Brain pericyte (primary cell): ENCODE results near the gene KCNA2.

Experiments used
- DNase-seq: peaks from one replicate; pipeline ENCODE4 v3.0.0-alpha.2; 2012; ENCODE audit warnings: low read depth, low spot score

The KCNA2 gene

DNA sequence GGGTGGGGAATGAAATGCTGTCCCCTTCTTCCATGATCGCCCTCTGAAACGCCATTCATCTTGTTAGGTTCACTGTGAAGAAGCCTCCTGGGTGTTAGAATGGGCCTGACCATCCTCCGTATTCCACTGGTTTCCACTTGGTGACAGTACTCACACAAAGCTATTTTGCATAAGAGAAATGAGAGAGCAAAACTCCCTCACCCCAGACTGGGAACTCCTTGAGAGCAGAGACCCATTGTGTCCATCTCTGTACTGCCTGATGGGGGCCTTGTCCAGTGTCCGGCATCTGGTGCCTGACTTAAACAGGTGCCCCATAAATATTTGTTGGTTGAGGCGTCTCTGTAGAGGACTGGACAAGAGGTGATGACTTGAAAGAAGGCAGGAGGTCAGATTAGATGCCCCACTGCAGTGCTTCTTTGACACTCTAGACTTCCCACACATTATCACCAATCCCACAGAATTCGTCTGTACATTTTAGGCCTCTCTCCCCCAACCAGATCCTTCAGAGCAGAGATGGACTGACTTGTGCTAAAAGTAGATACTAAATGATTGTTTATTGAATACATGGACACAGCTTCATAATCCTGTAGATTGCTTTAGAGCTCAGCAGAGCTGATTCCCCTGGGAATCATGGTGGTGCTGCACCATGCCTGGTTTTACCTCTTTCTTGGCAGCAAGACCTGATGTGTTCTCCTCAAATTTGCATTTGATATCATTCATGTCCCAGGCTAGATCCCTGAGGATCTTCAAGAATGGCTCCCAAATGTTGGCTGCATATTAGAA, 22.4 kb upstream of the KCNA2 start:
- DNase-seq, result no peak

DNA sequence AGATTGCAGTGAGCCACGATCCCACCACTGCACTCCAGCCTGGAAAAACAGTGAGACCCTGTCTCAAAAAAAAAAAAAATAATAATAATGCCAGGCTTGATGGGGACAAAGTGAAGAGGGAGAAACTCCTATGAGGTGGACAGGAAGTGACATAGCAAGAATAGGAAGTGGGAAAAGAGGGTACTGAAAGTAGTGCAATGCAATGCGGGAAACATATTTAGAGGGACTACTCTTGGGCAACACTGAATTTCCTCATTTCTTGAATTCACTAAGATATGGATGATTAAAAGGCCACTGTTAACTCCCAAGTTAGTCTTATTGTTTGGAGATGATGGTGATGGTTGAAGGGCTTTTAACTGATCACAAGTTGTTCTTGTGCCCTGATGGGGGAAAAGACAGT, 21.6 kb upstream of the KCNA2 start:
- DNase-seq, result no peak

GRCh38 chr1:110626889-110627288, 20.7 kb upstream of the KCNA2 start:
- DNase-seq, result no peak

DNA sequence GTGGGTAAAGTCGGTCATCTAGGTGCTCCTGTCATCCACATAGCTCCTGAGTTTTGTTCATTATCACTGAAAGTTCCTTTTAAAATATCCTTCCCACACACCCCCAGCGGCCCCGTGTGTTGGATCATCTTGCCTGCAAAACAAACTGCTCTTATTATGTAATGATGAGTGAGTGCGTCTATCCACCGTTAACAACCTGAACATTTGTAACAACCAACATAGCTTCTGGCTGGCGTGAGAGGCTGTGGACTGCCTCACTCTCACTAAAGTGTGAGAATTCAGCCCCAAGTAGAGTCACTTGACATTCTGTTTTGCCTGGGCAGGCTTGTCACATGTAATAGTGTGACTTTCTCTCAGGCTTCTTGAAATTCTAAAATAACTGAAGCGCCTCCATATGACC, 14.5 kb upstream of the KCNA2 start:
- DNase-seq, result no peak

GRCh38 chr1:110620250-110620615, 14.1 kb upstream of the KCNA2 start:
- DNase-seq, result no peak

GRCh38 chr1:110619412-110620249, 13.5 kb upstream of the KCNA2 start:
- no peak for DNase-seq

DNA sequence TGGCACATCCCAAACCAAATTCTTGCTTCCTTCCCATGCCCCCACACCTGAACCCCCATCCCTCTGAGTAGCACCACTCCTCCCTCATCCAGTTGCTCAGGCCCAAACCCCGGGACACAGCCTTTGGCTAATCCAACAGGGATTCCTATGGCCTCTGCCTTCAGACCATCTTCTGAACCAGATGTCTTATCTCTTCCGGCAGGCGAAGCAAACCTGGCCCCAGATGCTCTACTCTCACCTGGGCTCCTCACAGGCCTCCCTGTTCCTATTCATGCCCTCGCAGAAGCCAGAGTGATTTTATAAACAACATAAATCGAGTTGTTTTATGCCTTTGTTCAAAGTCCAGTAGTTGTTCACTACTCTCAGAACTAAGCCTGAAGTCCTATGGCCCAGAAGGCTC, 12.5 kb upstream of the KCNA2 start:
- DNase-seq, result no peak

DNA sequence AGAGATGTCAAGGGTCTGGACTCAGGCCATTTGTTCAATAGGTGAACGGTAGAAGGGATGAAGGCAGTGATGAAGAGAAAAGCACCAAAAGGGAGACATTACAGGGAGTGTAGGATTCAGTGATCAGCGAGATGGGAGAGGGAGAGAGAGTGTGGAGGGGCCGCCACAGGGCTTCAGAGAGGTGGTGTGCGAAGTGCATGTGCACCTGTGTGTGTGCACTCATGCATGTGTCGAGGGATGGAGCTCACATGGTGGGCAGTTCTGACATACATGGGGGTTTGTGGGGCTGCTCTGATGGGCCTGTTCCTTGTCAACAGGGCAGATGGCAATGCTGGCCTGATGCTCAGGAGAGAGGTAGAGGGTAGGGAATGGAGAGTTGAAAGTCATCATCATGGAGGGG, 11.4 kb upstream of the KCNA2 start:
- no peak for DNase-seq

GRCh38 chr1:110617116-110617515, 11.0 kb upstream of the KCNA2 start:
- DNase-seq, result no peak

DNA sequence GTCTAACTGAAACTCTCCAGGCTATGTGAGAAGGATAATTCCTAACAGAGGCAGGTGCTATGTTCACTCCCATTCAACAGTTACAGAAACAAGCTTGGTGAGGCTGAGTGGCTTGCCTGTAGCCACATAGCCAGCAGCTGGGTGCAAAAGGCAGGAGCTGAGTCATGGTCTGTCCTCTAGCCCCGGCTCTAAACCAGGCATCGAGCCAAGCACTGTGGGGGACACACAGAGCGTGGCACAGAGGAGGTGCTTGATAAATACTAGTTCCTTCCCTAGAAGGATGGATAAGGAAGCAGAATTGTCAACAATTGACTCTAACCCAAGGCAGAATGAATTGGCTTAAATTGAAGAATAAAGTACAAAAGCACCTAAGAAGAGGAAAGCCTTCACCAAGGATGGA, 10.4 kb upstream of the KCNA2 start:
- no peak for DNase-seq

GRCh38 chr1:110615548-110616130, 9.5 kb upstream of the KCNA2 start:
- DNase-seq, result no peak

GRCh38 chr1:110612060-110612745, 6.0 kb upstream of the KCNA2 start:
- no peak for DNase-seq

GRCh38 chr1:110610696-110611286, 4.6 kb upstream of the KCNA2 start:
- no peak for DNase-seq

GRCh38 chr1:110610084-110610483, 3.9 kb upstream of the KCNA2 start:
- no peak for DNase-seq

DNA sequence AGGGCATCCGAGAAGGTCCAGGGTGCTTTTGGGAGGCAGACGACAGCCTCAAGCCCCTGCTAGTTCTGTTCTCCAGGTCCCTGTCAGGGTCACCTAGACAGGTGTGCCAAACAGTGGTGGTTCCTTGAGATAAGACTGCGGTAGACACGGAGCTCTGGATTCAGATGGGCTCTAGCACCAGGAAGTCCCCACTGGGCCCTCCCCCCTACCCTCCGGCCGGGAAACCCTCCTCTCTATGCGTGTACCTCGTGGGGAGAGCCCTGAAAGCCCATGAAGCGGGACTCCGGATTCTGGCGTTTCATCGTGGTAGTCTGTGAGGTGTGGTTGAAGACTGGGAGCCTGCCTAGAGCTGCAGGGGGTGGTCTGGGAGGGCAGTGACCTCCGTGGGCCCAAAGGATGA, 2.1 kb upstream of the KCNA2 start:
- no peak for DNase-seq

DNA sequence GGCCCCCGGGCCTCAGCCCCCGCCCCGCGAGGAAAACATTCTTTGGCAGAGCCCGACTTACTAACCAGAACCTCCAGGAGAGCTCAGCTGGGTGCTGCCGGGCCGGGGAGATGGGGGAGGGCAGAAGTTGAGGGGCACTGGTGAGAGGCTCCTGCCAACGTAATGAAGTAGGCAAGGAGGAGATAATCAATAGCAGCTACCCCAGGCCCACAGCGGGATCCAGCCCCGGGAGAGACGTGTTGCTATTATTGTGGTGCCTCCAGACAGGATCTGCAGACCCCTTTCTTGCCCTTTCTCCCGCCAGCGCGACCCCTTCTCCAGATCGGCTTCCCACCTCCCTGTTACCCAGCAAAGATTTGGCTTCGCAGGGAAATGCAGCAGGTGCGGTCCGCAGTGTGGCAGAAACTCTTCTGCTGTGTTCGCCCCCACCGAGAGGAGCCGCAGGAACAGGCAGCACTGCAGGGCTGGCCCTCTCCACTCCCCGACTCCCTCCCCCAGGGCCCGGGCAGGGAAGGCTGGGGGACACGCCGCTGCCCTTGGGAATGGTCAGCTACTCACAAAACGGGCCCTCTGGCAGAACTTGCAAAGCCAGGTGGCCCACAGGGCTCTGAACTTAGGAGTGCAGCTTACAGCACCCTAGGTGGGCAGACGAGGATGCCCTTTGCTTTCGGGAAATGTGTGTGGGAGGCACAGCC, 1.5 kb upstream of the KCNA2 start:
- DNase-seq, result no peak

DNA sequence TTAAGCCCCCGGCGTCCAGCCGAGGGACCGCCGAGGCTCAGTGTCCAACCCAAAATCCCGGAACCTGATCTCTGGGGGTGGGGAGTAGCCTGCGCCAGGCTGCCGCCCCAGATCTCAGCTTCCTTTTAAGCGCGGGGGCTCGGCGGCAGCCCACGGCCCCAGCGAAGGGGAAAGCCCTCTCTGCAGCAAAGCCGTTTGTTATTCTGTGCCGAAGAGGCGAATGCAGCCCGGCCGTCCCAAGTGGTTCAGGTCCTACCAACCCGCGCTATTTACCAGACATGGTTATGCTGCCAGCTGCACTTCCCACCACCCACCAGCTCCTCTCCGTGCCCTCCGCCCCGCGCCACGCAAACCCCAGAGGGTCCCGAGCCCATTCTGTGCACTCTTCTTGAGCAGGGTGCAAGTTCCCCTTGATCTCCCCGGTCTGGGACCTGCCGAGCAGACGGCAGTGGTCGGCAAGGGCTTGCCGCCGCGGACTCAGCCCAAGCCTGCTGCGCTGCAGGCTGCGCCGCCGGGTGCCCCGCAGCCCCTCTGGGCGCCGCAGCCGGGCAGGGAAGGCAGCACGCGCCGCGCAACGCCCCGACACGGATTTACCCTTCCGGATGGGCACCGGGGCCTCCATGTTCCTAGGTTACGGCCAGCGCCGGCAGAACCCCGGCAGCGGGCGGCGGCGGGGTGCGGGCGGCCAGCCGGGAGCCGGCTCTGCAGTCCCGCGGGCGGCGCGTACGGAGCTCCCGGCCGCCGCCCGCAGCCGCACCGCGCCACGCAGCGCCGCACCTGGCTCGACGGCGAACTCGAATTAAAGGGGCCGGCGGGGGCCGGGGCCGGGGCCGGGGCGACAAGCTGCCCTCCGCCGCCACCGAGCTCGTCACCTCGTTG, 738 bp upstream of the KCNA2 start:
- no peak for DNase-seq

DNA sequence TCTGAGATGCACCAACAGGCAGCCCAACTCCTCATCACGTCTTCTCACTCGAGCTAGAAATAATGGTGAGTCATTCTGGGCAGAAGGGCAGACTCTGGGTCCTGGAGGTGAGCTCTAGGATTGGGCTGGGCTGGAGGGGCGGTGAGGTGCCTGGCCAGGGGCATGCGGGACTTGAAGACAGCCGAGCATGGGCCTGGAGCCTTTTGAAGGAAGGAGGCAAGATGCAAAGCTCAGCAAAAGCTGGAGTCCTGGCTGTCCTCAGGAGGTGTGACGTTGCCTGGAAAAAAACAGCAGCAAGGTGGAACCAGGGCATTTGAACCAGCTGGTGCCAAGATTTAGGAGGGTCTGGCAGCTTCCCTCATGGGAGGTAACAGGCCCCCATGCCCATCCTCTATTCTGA, 712 bp downstream of the KCNA2 start:
- no peak for DNase-seq

- no peak for DNase-seq
These were observed 1.5 kb downstream of the KCNA2 start for GRCh38 chr1:110604586-110605148.

DNA sequence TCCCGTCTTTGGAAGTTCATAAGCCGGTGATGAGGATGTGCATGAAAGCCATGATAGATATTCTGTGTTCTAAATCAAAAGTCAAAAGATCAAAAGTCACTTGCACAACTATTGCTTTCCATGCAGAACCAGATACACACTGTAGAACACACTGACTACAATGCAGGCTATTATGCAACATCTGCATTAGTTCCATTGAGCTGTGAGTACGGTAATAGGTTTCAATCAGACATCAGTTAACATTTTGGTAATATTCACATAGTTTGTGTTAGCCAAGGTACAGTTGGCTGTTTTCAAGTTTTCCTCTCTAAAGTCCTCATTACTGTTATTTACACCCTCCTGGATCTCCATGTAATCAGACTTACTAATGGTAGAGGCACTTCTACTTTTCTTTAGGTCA, 3.1 kb downstream of the KCNA2 start:
- DNase-seq, result no peak
